GM12878 (cell line): ENCODE data around the gene MYBPC2. TPM values are rescaled to one million over a fixed set of nuclear protein-coding genes. Genes with fewer than 3 reads are reported as not detected.

Experiments
- BACH1 ChIP-seq: fragments of 450-650 bp; IDR thresholded peaks from 2 replicates; pipeline ENCODE4 v1.6.1; 2017; ENCODE audit warnings: mild to moderate bottlenecking, borderline replicate concordance
- BCL3 ChIP-seq: IDR thresholded peaks from 2 replicates; pipeline ENCODE4 v1.6.1; 2011; ENCODE audit warnings: borderline replicate concordance, low read depth, mild to moderate bottlenecking, moderate library complexity, low read length; ENCODE audit not compliant: insufficient read depth, poor library complexity, severe bottlenecking
- BMI1 ChIP-seq: fragments of 450-650 bp; IDR thresholded peaks from 2 replicates; pipeline ENCODE4 v1.6.1; 2016; ENCODE audit warnings: mild to moderate bottlenecking, moderate library complexity, borderline replicate concordance
- CBX5 ChIP-seq: sonication (generic); IDR thresholded peaks from 2 replicates; pipeline ENCODE4 v1.6.1; 2016; ENCODE audit warnings: low read depth, moderate library complexity, mild to moderate bottlenecking, inconsistent platforms
- CEBPZ ChIP-seq: fragments of 150-350 bp; IDR thresholded peaks from 2 replicates; pipeline ENCODE4 v1.6.1; 2016; ENCODE audit warnings: low read depth, low read length
- E2F4 ChIP-seq: IDR thresholded peaks from 2 replicates; pipeline ENCODE4 v1.6.1; 2012; ENCODE audit warnings: low read depth, low read length, improper control_type of control experiment
- EGR1 ChIP-seq, 2 experiments: IDR thresholded peaks; 1 replicate in 1 of 2; 2 replicates in 1 of 2; pipeline ENCODE4 v1.6.1; 2011 to 2012; ENCODE audit warnings: low read depth in 2 of 2, low read length in 2 of 2, borderline replicate concordance in 1 of 2, mild to moderate bottlenecking in 1 of 2, moderate library complexity in 1 of 2
- GATAD2B ChIP-seq: fragments of 450-650 bp; conservative IDR thresholded peaks from 2 replicates; pipeline ENCODE4 v1.6.1; 2017; ENCODE audit warnings: low read depth, mild to moderate bottlenecking, moderate library complexity
- HSF1 ChIP-seq: fragments of 150-350 bp; IDR thresholded peaks from 2 replicates; pipeline ENCODE4 v1.6.1; 2014; ENCODE audit warnings: mild to moderate bottlenecking, low read depth, low read length
- MLLT1 ChIP-seq: fragments of 450-650 bp; IDR thresholded peaks from 2 replicates; pipeline ENCODE4 v1.6.1; 2016; ENCODE audit warnings: mild to moderate bottlenecking
- NKRF ChIP-seq: fragments of 450-650 bp; conservative IDR thresholded peaks from 2 replicates; pipeline ENCODE4 v1.6.1; 2017; ENCODE audit warnings: mild to moderate bottlenecking, moderate library complexity
- NR2C2 ChIP-seq: IDR thresholded peaks from 2 replicates; pipeline ENCODE4 v1.6.1; 2011; ENCODE audit warnings: borderline replicate concordance, low read depth; ENCODE audit not compliant: control insufficient read depth, insufficient read length
- RAD51 ChIP-seq: fragments of 450-650 bp; IDR thresholded peaks from 2 replicates; pipeline ENCODE4 v1.6.1; 2016; ENCODE audit warnings: moderate library complexity, mild to moderate bottlenecking, inconsistent platforms
- RB1 ChIP-seq: fragments of 450-650 bp; formaldehyde crosslinking; IDR thresholded peaks from 2 replicates; pipeline ENCODE4 v1.6.1; 2017; ENCODE audit warnings: mild to moderate bottlenecking, borderline replicate concordance
- RUNX3 ChIP-seq: IDR thresholded peaks from 2 replicates; pipeline ENCODE4 v1.6.1; 2012; ENCODE audit warnings: low read length, inconsistent platforms
- TCF7 ChIP-seq: IDR thresholded peaks from 2 replicates; pipeline ENCODE4 v1.6.1; 2014; ENCODE audit warnings: antibody characterized with exemption, borderline replicate concordance
- ZNF217 ChIP-seq: fragments of 450-650 bp; IDR thresholded peaks from 2 replicates; pipeline ENCODE4 v1.6.1; 2017; ENCODE audit warnings: antibody characterized with exemption, mild to moderate bottlenecking
- polyA plus RNA-seq, 11 experiments: library from polyadenylated mRNA; depleted of rRNA in 4 of 11; unstranded in 6 of 11; stranded (reverse) in 5 of 11; fragments of >200 nt; fragmentation: Nextera tagmentation in 4 of 11; fragmentation: Illumina TruSeq in 1 of 11; extraction: Ambion mirVana in 4 of 11; extraction: Trizol in 1 of 11; gene quantifications; 1 replicate in 1 of 11; 2 replicates in 10 of 11; pipeline versions ENCODE4 v1.2.1 to v1.2.3, GENCODE V29; 2011 to 2016; ENCODE audit warnings: inconsistent platforms in 2 of 11, missing spikeins in 2 of 11, low read depth in 1 of 11
- total RNA-seq, 4 experiments: library from RNA; depleted of rRNA in 3 of 4; stranded (reverse); fragments of >200 nt in 3 of 4; fragmentation: Illumina TruSeq in 1 of 4; extraction: Trizol in 1 of 4; gene quantifications; 2 replicates each; pipeline versions ENCODE4 v1.2.1 to v1.2.3, GENCODE V29; 2013 to 2021

MYBPC2 gene
- total and polyA plus RNA-seq, 10 of the 15 experiments (the other 5 are each of a cell fraction or from before 2014, with no cell fraction given): 0.09 to 2.6 (median 0.61) TPM

- TF ChIP-seq BCL3 (peak; percentile 80), MLLT1 (no peak), HSF1 (no peak), ZNF217 (no peak; the same call in none of the 2 replicates), CEBPZ (no peak), GATAD2B (peak; percentile 59; the same call in 1 of the 2 replicates), CBX5 (no peak), EGR1 (IDR thresholded peaks at IDR 0.05; ENCODE audit: borderline replicate concordance in 1 of 2, low read depth in 2 of 2, low read length in 2 of 2) (peak in 1 of 2 experiments; percentile 75; a peak in 1 of 3 replicates), TCF7 (no peak), NR2C2 (no peak), BMI1 (no peak), RUNX3 (peak; percentile 51), RB1 (peak; percentile 45; the same call in 1 of the 2 replicates), E2F4 (0 out of 2 replicates have a peak, but pooled peaks have one; percentile 28), RAD51 (peak; percentile 64; the same call in 1 of the 2 replicates), NKRF (no peak), BACH1 (peak; percentile 85)
Observed at GRCh38 chr19:50418176-50419021, 14.3 kb upstream of the MYBPC2 start, which contains the start of gene SPIB (continued).
